ENCODE measurements around the gene BPHL. TPM values are rescaled to one million over a fixed set of nuclear protein-coding genes. Genes with fewer than 3 reads are reported as not detected.
"Not testable (repeated sequence)": the region's sequence is repeated elsewhere in the genome, so short reads cannot be mapped to it uniquely, and the experiment has no call there.

The BPHL gene
- total and polyA plus RNA-seq, 10 of the 15 experiments (the other 5 are each of a cell fraction or from before 2014, with no cell fraction given): 8.0 to 17.8 (median 12.4) TPM

DNA sequence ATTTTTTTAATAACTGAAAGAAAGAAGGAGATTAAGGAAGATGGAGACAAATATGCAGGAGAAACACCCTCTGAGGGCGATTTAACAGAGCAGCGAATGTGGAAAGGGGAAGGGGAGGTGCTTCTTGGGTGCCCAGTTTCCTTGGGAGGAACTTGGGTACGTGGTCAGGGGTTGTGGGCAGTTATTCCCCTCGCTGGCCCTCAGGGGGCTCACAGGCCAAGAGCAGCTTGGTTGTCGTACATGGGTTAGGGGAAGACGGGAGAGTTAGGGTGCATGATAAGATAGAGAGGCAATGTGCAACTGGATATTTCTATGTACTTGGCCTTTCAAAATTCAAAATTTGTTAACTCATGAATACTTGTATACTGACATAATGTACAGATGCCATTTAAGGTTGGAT is 45.9 kb downstream of the BPHL start:
- no peak for DNase-seq (ENCODE audit: low read depth, low spot score)
- Histone ChIP-seq H2AFZ (ENCODE audit: control insufficient read depth, low read depth, low read length) (no peak overlapping the region), H4K20me1 (ENCODE audit: control insufficient read depth, insufficient read depth) (no peaks in the 10 kb centered on the region), H3K4me3 (no peak overlapping the region), H3K27me3 (replicated peaks in 1 of 2; ENCODE audit: control insufficient read depth in 2 of 2, insufficient read depth in 2 of 2, low read length in 1 of 2) (peaks cover 0 to 2% of the 10 kb centered on the region in 2 experiments; a peak in 1 of 4 replicates), H3K36me3 (ENCODE audit: control insufficient read depth in 2 of 2, insufficient read depth in 2 of 2, low read length in 1 of 2) (no peaks in the 10 kb centered on the region), H3K79me2 (ENCODE audit: control insufficient read depth, insufficient read depth, low read length) (no peaks in the 10 kb centered on the region), H3K9me3 (replicated peaks; ENCODE audit: control insufficient read depth, insufficient read depth, low read length) (no peaks in the 10 kb centered on the region), H3K4me1 (ENCODE audit: control insufficient read depth, insufficient read depth, low read length) (peaks cover 5% of the 10 kb centered on the region), H3K27ac (ENCODE audit: control insufficient read depth, insufficient read depth) (no peak overlapping the region), H3K4me2 (ENCODE audit: control insufficient read depth, insufficient read depth) (no peak overlapping the region), H3K9ac (ENCODE audit: control insufficient read depth, insufficient read depth, low read length) (no peak overlapping the region)
- intact Hi-C loops (cut with micrococcal nuclease; ENCODE audit: unreplicated experiment) (no loop called here), in situ Hi-C loops (cut with MboI) (no loop called here)
- BruUV-seq (replicated peaks): no TSS peak
- TF ChIP-seq, protein P1, sequence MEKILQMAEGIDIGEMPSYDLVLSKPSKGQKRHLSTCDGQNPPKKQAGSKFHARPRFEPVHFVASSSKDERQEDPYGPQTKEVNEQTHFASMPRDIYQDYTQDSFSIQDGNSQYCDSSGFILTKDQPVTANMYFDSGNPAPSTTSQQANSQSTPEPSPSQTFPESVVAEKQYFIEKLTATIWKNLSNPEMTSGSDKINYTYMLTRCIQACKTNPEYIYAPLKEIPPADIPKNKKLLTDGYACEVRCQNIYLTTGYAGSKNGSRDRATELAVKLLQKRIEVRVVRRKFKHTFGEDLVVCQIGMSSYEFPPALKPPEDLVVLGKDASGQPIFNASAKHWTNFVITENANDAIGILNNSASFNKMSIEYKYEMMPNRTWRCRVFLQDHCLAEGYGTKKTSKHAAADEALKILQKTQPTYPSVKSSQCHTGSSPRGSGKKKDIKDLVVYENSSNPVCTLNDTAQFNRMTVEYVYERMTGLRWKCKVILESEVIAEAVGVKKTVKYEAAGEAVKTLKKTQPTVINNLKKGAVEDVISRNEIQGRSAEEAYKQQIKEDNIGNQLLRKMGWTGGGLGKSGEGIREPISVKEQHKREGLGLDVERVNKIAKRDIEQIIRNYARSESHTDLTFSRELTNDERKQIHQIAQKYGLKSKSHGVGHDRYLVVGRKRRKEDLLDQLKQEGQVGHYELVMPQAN (conservative IDR thresholded peaks at IDR 0.05): no peak
- no peak for TF ChIP-seq RCOR1 (conservative IDR thresholded peaks at IDR 0.05; ENCODE audit: low read depth, low read length)
- no peak for ATAC-seq
- ChIA-PET RAD21 (ENCODE audit: unreplicated experiment) (no interaction called here), CTCF (interaction anchor here (1.4 kb wide), 1 partner anchor 32 kb away, joined by 3 read pairs; no protein-coding TSS in a partner anchor), SMC1A (ENCODE audit: uncharacterized antibody, unreplicated experiment) (no interaction called here), POLR2A (no interaction called here)
- WGBS (ENCODE audit: insufficient coverage, insufficient replicate concordance, low lambda C conversion rate, missing lambda C conversion rate): 65% methylated on average over 6 of the region's 6 CpGs
- FAIRE-seq: no peak

DNA sequence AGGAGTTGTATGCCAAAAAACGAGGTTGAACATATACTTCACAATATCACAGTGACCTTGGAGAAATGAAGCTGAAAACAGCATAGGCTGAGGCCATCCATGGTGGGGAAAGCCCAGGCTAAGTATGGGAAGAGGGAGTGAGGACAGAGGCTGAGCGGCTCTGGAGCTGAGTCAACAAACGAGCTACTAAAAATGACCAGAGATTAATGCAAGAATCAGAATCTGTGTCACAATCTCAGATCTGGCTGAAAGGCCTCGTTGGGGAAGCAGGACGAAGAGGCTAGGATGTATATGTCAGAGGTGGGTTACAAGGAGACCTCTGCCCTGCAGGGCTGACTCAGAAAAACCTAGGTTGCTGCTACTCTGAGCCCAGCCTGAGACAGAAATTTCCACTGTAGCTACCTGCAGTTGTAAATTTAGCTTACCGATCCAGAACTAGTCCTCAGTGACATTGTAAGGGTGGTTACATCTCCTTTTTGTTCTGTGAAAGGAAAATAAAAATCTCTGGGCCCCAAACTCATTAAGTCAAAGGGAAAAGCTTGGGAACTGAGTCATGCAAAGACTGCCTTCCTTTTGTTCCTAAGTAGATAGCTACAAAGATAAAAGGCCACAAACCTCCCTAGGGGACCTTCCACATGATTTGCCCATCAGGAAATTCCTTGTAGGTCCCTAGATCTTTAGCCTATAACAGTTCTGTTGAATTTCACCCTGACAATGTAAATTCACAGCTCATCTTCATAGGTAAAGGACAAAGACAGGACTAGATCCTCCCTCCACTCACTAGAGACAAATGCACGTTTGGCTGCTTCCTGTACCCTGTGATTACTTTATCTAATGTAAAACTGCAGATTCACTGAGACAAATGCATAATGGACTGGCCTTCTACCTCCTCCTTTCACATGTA is 47.4 kb downstream of the BPHL start:
- H3K36me3 ChIP-seq (ENCODE audit: control insufficient read depth in 2 of 2, insufficient read depth in 2 of 2, low read length in 1 of 2): no peaks in the 10 kb centered on the region
- CTCF ChIA-PET: interaction anchor here (1.7 to 2.0 kb wide), 2 partner anchors 43 to 85 kb away, joined by 6 to 12 read pairs; no protein-coding TSS in a partner anchor
- SMC1A ChIA-PET (ENCODE audit: uncharacterized antibody, unreplicated experiment): interaction anchor here (1.0 kb wide), 1 partner anchor 43 kb away, joined by 3 read pairs; no protein-coding TSS in a partner anchor
- H3K9ac ChIP-seq (ENCODE audit: control insufficient read depth, insufficient read depth, low read length): no peak overlapping the region
- POLR2A ChIA-PET: interaction anchor here (1.0 kb wide), 1 partner anchor 38 kb away, joined by 4 read pairs; no protein-coding TSS in a partner anchor
- DNase-seq (ENCODE audit: low read depth, low spot score) (no peak), FAIRE-seq (no peak), ATAC-seq (no peak)
- in situ Hi-C loops (cut with MboI): no loop called here
- no TSS peak for BruUV-seq (replicated peaks)
- no peaks in the 10 kb centered on the region for H4K20me1 ChIP-seq (ENCODE audit: control insufficient read depth, insufficient read depth)
- intact Hi-C loops (cut with micrococcal nuclease; ENCODE audit: unreplicated experiment): no loop called here
- peaks cover 5% of the 10 kb centered on the region for H3K4me1 ChIP-seq (ENCODE audit: control insufficient read depth, insufficient read depth, low read length)
- H3K27me3 ChIP-seq (replicated peaks in 1 of 2; ENCODE audit: control insufficient read depth in 2 of 2, insufficient read depth in 2 of 2, low read length in 1 of 2): no peaks in the 10 kb centered on the region; a peak in 1 of 4 replicates
- 21% methylated on average over 7 of the region's 7 CpGs for WGBS (ENCODE audit: insufficient coverage, insufficient replicate concordance, low lambda C conversion rate, missing lambda C conversion rate)
- H2AFZ ChIP-seq (ENCODE audit: control insufficient read depth, low read depth, low read length): no peak overlapping the region
- no peak overlapping the region for H3K4me3 ChIP-seq
- H3K27ac ChIP-seq (ENCODE audit: control insufficient read depth, insufficient read depth): no peak overlapping the region
- no peak for TF ChIP-seq BCL11A (IDR thresholded peaks at IDR 0.05; ENCODE audit: low read depth, low read length)
- no peak overlapping the region for H3K4me2 ChIP-seq (ENCODE audit: control insufficient read depth, insufficient read depth)
- H3K79me2 ChIP-seq (ENCODE audit: control insufficient read depth, insufficient read depth, low read length): no peaks in the 10 kb centered on the region
- RAD21 ChIA-PET (ENCODE audit: unreplicated experiment): interaction anchor here (1.4 kb wide), 1 partner anchor 9 kb away, joined by 3 read pairs; the partner anchor contains the start of gene TUBB2A
- no peaks in the 10 kb centered on the region for H3K9me3 ChIP-seq (replicated peaks; ENCODE audit: control insufficient read depth, insufficient read depth, low read length)

DNA sequence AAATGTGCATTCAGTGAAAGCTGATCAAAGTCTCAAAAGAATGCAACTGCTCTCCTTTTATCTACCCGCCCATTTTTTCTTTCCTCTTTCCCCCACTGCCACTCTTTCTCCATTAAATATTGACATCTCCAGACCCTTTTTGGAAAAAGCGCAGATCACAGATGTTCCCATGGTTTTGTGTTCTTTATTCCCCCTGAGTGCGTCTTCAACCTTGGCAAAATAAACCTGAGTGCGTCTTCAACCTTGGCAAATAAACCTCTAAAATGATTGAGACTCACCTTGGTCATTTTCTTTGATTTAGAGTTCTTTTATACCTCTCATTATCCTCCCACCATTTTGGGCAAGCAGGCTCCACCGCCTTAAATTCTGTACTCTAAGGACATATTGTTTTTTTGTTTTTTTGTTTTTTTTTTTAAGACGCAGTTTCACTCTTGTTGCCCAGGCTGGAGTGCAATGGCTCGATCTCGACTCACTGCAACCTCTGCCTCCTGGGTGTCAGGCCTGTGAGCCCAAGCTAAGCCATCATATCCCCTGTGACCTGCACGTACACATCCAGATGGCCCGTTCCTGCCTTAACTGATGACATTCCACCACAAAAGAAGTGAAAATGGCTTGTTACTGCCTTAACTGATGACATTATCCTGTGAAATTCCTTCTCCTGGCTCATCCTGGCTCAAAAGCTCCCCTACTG is 48.2 kb downstream of the BPHL start:
- DNase-seq (ENCODE audit: low read depth, low spot score); H3K9ac ChIP-seq (ENCODE audit: control insufficient read depth, insufficient read depth, low read length); FAIRE-seq; H3K27me3 ChIP-seq (replicated peaks in 1 of 2; ENCODE audit: control insufficient read depth in 2 of 2, insufficient read depth in 2 of 2, low read length in 1 of 2); in situ Hi-C loops (cut with MboI); H4K20me1 ChIP-seq (ENCODE audit: control insufficient read depth, insufficient read depth); H3K4me2 ChIP-seq (ENCODE audit: control insufficient read depth, insufficient read depth); SMC1A ChIA-PET (ENCODE audit: uncharacterized antibody, unreplicated experiment); H3K79me2 ChIP-seq (ENCODE audit: control insufficient read depth, insufficient read depth, low read length); intact Hi-C loops (cut with micrococcal nuclease; ENCODE audit: unreplicated experiment); H3K27ac ChIP-seq (ENCODE audit: control insufficient read depth, insufficient read depth); RAD21 ChIA-PET (ENCODE audit: unreplicated experiment); H2AFZ ChIP-seq (ENCODE audit: control insufficient read depth, low read depth, low read length); H3K36me3 ChIP-seq (ENCODE audit: control insufficient read depth in 2 of 2, insufficient read depth in 2 of 2, low read length in 1 of 2); H3K9me3 ChIP-seq (replicated peaks; ENCODE audit: control insufficient read depth, insufficient read depth, low read length); BruUV-seq (replicated peaks); H3K4me1 ChIP-seq (ENCODE audit: control insufficient read depth, insufficient read depth, low read length); H3K4me3 ChIP-seq; ATAC-seq: not testable (repeated sequence)
- CTCF ChIA-PET: interaction anchor here (0.9 to 2.0 kb wide), 3 partner anchors 42 to 85 kb away, joined by 3 to 12 read pairs (median 6); no protein-coding TSS in a partner anchor
- POLR2A ChIA-PET: interaction anchor here (1.0 kb wide), 1 partner anchor 37 kb away, joined by 4 read pairs; no protein-coding TSS in a partner anchor
- whole genome bisulfite sequencing (ENCODE audit: insufficient coverage, insufficient replicate concordance, low lambda C conversion rate, missing lambda C conversion rate): 54% methylated on average over 9 of the region's 10 CpGs
